ENCODE results near the gene LY6G6C. TPM values are rescaled to one million over a fixed set of nuclear protein-coding genes. Genes with fewer than 3 reads are reported as not detected.

The LY6G6C gene
- polyA plus RNA-seq, 1 donor = 0.28 TPM

DNA sequence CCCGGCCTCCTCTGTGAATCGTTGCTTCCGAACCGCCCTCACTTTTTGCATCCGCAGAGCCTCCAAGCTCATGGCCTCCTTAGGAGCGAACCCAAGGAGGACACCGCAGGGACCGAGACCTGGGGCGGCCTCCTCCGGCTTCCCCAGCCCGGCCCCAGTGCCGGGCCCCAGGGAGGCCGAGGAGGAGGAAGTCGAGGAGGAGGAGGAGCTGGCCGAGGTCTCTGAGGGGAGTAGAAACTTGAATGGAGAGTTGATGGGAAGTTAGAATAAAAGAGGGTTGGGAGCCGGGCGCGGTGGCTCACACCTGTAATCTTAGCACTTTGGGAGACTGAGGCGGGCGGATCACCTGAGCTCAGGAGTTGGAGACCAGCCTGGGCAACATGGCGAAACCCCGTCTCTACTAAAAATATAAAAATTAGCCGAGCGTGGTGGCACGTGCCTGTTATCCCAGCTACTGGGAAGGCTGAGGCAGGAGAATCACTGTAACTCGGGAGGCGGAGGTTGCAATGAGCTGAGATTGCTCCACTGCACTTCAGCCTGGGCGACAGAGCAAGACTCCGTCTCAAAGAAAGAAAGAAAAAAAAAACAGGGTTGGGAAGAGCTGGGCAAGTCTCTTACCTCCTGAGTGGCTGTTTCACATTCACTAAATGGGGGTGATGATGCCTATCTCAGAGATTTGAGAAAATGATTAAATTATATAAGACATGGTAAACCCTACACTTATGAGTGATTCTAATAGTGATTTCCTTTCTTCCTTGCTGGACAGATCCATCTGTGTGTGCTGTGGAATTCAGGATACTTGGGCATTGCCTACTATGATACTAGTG is 19.1 kb upstream of the LY6G6C start:
- DNase-seq = no peak

DNA sequence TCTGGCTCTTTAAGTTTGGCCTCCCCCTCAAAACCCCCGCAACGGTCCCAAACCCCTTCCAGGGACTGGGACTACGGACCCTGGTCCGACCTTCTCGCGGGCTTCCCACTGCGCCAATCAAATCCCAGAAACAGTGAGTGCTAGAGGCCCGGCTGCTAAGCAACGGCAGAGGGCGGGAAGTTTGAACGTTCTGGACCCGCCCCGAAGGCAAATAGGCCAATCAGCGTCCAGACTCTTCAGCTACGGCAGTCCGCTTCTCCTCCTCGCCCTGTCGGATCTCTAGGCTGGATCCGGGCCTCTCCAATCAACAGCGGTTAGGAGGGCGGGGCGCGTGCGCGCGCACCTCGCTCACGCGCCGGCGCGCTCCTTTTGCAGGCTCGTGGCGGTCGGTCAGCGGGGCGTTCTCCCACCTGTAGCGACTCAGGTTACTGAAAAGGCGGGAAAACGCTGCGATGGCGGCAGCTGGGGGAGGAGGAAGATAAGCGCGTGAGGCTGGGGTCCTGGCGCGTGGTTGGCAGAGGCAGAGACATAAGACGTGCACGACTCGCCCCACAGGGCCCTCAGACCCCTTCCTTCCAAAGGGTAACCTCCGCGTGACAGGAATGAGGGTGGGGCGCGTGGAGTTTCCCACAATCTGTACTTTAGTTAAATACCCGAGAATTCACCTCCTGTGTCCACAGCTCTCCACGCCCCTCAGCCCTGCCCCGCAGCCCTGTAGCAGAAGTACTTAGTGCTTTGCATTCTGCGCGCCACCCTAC is 18.3 kb upstream of the LY6G6C start, which contains the start of gene MSH5:
MSH5 (plus strand) TSS at position 367 of the 758 bp plus-strand sequence. CDS start 462 bp downstream, outside the sequence.
- DNase-seq = peak; percentile 98

DNA sequence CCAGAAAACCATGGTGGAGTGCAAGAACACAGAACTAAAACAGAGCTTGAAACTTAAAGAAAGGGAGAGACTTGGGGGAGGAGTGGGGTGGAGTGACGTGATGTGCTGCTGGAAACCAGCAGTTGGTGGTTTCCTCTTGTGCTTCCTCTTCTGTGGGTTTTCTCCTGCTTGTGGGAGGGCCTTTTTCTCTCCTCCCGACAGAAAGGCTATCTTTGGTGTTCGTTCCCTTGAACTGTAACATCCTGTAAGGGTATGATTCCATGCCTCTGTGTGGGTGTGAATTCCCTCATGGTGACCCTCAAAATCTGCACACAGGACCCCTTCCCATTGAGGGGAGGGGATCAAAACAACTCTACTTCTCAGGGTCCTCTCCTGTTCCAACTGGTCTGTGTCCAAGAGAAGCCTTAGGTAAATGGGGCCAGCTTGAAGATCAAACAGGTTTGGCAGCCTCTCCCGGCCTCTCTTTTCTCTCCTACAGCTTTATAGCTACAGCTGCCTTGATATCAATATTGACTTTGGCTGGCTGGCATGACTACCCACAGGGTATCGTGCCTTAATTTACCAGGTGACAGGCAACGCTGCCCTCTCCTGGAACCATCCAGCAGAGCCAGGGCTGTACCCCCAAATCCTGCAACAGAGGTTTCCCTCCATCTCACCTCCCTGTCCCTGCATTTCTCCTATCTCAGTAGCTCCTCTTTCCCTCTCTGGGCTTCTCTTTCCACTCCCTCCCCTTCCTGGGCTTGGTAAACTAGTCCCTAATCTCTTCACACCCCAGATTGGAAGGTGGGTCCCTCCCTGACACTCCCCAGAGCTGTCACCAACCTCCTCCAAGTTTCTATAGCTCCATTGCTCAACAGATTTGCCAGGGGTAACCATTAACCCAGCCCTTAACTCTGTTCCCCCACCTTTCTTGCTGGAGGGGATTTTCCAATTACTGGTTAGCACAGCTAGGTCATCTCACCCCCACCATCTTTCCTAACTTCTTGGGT is 16.7 kb upstream of the LY6G6C start:
- DNase-seq = peak; percentile 56

DNA sequence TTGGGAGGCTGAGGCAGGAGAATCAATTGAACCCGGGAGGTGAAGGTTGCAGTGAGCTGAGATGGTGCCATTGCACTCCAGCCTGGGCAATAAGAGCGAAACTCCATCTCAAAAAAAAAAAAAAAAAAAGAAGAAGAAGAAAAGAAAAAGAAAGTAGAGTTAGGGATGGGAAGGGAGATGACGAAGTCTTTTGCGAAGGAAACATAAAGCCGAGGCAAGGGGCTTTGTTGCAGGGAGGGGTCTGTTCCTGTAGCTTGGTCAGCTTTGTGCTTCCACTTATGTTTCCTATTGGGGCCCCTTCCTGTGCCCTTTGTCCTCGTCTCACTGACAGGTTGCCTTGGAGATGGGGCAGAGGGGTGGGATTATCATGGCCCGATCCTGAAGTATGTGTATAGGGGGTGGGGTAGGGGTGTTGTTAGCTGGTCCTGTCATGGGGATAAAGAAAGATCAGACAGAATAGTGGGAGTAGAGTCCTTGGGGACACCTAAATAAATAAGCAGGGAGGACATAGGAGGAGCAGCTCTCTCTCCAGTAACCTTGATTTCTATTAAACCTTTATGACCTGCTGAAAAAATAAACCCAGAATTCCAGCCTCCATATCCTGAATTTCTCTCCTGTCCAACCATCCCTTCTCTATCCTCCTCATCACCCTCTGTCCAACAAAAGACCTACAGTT is 15.9 kb upstream of the LY6G6C start:
- DNase-seq = no peak

DNA sequence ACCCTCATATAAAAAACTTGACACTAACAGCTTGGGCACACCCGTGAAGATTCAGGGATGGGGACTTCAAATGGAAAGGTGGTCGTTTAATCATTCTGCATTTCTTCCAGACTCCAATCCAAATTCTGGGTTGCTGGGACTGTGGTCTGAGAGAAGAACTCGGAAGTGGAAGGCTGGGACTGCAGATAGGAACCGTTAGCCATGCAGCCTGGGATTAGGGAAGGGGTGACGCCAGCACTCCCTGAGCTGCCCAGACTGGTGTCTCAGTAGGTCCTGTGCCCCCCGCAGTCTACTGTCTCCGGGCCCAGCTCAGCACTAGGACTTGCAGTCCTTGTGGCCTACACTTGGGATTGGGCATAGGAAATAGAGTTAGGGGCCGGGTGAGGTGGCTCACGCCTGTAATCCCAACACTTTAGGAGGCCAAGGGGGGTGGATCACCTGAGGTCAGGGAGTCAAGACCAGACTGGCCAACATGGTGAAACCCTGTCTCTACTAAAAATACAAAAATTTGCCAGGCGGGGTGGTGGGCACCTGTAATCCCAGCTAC is 15.3 kb upstream of the LY6G6C start:
- DNase-seq = no peak

DNA sequence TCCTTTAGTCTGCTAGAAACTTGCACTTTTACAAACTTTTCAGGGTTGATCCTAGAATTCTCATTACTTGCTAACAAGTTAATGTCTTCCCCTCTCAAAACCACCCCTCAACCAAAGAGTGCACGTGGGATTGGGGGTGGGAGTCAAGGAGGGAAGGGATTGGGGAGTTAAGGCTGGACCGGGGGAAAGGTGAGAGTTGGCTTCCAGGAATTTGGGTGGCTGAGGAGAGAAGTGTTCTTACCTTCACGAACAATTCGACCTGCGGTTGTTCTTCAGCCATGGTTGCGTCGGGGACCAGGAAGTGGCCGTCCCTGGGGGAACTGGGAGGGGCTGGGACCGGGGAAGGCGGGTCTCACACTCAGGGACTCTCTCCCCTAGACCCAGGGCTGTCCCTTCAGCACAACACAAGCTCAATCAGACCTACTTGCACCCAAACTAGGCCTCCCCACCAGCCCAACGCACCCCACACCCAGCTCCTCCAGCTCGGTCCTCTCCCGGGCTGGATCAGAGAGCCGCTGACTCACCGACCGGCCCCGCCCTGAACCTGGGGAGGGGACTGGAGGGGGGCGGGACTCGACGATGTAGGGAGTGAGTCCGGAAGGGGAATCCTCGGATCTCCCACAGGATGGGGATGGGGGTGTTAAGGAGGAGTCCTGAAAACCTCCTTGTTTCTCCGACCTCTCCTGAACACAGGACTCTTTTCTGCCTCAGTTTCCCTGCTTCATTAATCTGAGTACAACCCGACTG is 14.6 kb upstream of the LY6G6C start, which contains the start of gene CLIC1:
CLIC1 (minus strand) TSS at position 510 of the 747 bp plus-strand sequence; CDS start at position 280, 230 bp downstream.
- peak; percentile 86 for DNase-seq

DNA sequence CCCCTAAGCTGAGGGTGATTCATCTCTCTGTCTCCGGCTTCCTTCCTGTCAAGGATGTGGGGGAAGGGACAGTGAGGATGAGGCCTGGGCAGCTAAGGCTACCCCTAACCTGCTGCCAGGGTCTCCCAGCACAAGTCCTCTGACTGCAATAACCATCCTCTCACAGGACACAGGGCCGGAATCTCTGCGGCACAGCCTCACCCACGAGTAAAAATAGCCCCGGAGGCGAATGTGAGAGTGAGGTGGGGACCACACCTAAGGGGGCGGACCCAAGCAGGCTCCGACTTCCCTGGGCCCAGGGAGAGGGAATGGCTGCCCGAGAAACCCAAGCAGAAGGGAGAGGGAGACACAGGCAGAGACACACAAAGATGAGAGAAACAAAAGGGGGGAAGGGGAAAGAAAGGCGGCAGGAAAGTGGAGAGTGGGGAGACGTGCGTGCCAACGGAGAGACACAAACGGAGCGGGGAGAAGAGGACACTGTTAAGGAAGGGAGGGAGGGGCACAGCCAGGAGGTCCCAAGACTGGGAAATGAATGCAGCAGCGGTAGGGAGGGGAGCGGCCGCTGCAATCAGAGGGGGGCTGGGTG is 13.4 kb upstream of the LY6G6C start:
- DNase-seq = no peak

DNA sequence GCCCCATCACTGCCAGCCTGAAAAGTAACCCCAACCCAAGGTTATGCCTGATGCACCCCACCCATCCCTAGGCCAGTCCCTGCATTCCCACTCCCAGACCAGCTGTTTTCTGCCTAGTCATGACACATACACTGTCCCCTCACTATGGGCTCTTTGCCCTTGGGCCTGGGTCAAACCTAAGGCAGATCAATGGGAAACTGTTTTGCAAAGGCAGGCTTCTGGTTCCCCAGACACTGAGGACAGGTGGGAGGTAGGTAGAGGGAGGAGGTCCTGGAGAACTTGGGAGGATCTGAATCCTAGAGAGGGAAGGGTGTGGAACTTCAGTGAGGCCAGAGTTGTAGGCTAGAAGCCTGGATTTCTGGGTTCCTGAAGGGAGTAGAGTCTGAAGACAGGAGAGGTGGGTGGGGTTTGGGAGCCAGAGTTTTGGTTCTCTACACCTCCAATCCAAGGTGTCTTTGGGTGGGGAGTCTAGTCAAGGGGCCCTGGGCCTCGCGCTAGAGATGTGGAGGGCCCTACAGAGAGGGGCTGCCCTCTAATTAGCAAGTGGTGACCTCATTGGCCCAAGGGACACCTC is 12.8 kb upstream of the LY6G6C start:
- DNase-seq = no peak

DNA sequence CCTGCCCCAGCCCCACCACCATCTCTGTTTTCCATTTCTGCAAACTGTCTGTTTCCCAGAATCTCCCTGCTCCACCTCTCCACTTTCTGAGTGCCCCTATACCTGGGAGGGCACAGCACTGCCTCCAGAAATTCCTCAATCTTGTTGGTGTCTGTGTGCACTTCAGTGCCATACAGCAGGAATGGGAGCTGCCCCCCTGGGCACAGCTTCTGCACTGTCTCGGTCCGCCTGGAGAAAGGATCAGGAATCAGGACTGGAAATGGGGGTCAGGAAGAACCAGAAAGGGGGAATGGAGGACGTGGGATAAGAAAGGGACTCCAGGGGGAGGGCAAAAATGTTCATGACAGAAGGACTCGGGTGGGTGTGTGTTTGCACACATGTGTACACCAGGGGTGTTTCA is 12.2 kb upstream of the LY6G6C start:
- DNase-seq = no peak

DNA sequence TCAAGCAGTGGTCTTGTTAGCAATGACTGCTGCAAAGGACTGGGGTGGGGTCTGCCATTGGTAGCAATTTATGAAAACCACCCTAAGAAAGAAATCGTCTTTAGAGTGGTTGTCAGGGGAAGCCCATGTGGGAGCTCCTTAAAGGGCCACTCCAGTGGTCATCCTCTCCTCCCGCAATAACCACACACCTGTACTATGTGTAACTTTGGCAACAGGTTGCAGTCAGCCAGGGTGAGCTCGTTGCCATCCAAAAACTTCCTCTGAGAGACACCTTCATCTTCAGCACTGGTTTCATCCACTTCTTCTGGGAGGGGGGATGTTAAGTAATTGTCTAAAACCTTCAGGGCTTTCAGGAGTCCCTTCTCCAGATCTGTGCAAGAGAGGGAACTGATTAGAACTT is 10.5 kb upstream of the LY6G6C start:
- no peak for DNase-seq

DNA sequence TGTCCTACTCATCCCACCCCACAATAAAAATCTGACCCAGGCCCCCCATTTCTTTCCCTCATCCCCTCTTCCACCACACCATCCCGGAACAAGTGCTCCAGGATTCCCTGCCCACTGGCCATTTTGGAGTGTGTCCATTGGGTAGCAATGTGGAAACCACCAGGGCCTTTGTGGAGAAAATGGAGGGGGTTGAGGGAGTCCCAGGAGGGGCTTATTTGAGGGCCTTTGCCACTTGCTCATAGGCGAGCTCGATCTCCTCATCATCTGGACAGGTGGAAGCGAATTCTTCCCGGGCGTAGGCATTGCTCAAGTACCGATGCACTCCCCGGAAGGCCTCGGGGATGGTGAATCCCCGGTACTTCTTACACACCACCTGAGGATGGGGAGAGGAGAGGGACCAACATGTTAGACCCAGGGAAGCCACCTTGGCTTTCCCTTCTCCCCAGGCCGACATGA is 9.1 kb upstream of the LY6G6C start:
- DNase-seq = no peak

DNA sequence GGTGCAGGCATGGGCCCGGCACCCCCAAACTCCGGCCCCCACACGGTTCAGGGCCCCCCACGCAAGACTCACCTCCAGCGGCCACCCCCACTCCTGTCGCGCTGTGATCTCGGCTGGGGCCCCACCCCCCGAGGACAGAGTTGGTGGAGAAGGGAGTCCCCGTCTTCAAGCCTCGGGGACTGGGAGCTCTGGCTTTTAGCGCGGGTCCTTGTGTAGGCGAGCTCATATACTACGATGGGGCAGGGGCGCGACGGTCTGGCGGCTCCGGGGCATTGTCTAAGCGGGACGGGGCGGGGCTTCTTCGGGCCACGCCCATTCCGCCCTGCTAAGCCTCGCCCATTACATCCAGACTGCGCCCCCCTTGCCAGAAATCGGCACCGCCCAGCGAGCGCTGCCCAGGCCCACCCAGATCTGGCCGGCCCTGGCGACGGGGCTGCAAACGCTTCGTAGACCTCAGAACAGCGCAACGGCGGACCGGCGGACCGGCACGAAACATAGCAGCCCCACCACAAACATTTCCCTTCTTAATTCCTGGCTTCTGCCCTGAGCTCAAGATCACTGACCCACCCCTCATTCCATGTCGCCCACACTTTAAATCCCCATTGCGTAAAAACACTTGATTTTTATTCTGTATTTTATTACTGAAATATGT is 8.6 kb upstream of the LY6G6C start:
- DNase-seq = peak; percentile 96

DNA sequence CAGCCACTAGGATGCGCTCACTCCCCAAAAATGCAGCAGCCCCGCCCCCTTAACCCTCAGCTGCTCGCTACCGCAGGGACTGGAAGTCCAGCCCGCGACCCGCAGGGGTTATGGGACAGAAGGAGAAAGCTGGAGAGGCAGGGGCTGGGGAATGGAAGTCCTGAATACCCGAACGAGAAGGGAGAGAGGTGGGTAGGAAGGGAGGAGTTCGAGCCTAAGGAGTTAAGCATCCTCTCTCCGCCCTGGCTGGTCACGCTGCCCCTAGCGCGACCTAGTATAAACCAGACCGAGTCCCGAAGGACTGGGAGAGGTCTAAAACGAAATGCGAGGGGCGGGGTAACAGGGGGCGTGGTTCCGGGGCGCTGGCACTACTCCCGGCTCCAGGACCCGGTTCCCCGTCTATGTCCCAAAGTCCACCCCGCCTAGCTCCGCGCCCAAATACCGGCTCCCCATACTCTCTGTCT is 8.0 kb upstream of the LY6G6C start:
- DNase-seq = peak; percentile 92

DNA sequence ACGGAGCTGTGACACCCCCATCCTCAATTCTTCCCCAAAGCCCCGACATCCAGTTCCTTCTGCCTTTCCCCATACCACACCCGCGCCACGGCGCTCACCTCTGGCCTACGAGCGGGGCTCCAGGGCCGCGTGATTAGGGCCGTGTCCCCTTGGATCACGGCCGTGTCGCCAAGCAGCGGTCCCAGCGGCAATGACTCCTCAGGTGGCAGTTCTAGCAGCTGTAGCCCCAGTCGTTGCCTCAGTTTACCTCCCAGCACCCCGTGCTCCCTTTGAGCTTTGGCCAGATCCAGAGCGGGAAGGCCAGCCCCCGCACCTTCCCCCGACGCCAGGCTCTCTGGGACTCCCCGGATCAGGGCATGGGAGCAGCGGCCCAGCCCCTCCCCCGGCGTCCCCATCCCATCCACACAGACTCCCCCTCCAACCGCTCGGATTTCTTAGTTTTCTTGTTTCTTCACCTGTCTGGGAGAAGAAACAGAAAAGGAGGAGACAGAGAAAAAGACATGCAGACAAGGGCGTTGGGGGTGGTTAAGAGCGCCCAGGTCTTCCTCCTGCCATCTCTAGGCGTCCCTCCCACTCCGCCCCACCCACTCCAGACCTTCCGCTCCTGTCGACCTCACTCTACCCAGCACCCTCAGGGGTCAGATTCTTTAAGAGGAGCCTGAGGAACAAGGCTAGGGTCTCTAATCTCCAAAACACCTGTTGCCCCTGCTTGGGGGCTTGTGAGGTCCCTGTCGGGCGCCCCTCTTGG is 7.4 kb upstream of the LY6G6C start, which contains the start of gene DDAH2:
DDAH2 (minus strand) TSS at position 533 of the 748 bp plus-strand sequence; CDS start at position 395, 138 bp downstream.
- no peak for DNase-seq

DNA sequence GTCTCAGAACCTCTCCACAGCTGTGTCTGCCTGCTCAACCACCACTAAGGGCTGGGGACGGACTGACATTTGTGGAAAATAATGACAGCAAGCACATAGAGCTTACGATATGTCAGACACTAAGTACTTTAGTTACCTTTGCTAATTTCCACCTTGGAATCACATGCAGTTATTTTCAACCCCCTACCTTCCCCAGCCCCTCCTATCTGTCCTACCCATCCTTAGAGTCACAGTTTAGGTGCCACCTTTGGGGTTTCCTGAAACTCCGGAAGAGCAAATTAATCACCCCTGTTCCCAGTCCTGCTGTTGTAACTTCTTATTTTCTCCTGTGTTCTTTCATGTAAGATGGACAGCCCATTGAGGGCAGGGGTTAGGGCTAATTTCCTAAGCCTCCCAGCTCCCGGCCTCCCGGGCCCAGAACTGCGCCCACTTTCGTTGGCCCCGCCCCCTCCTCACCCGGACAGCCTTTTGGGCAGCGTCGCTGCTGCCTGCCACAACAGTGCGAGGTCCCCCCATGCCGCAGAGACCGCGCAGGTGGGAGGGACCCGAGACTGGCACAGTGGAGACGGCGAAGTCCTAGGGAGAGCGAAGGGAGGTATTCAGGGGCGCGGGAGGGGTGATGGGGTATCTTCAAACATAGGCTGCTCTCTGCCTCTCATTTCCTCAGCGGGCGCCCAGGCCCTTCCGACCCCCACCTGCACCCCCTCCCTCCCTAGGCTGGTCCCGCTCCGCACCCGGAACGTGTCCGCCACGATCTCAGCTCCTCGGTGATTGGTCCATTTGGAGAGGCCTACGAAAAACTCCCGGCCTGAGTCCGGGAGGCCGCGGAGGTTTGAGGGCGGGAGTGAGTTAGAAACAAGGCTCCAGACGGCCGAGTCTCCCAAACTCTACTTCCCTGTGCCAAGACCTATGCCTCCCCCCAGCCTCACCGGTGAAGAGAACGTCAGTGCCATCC is 6.4 kb upstream of the LY6G6C start:
- DNase-seq = no peak

DNA sequence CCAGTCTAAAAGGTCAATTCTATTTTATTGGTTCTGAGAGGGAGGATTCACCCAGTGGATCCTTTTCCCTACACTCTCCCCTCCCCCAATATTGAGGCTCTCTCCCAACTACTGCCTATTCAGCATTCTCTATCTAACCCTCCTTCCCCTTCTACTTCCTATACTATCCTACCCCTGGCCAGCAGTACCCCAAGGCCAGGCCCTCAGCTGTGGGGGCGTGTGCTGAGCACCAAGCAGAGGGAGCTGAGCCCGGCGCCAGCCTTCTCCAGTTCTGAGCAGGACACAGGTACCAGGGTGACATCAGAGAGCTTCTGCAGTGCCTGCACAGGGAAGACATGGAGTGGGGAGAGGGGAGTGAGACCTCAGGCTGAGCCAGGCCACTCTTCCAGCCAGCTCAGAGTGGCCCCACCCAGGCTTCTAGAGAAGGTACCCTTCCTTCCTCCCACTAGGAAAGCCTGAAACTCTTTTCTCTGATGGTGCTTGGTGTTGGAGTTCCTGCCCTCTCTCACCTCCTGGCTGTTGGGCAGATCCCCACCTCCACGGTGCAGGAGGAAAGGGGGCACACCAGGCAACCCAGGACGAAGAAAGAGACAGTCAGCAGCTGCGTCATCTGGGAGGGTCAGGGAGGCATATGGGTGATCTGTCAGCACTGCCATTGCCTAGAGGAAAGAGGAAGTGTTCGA is 5.6 kb upstream of the LY6G6C start:
- DNase-seq = no peak
